ENCODE results near the gene CMYA5.
"Not testable (repeated sequence)": the region's sequence is repeated elsewhere in the genome, so short reads cannot be mapped to it uniquely, and the experiment has no call there.

Gene CMYA5

GRCh38 chr5:79689541-79690466 is at the start of gene CMYA5:
Gene CMYA5, plus strand, starts transcription at chr5:79689836. Its CDS starts 72 bp downstream, at chr5:79689908.
- DNase-seq: no peak

- no peak for DNase-seq
These were observed 49.0 kb upstream of the CMYA5 start for GRCh38 chr5:79640571-79641055.

- no peak for DNase-seq
These were observed 48.2 kb upstream of the CMYA5 start for GRCh38 chr5:79641414-79641813.

DNA sequence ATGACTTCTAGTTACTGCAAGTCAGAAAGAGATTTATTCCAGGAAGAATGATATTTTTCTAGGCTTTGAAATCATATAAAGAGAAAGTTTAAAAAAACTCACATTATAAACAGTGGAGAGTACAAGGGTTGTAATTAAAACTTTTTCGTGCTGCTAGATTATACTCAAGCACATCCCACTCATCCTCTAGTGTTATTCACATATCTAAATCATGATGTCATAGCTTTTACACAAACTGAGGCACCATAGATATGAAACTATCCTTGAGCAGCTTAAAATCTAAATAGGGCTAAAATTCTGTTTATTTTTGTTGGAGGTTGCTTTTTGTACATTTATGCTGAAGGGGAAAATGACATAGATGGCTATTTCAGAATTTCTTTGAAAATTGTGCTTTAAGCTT is 47.4 kb upstream of the CMYA5 start:
- DNase-seq: no peak

DNA sequence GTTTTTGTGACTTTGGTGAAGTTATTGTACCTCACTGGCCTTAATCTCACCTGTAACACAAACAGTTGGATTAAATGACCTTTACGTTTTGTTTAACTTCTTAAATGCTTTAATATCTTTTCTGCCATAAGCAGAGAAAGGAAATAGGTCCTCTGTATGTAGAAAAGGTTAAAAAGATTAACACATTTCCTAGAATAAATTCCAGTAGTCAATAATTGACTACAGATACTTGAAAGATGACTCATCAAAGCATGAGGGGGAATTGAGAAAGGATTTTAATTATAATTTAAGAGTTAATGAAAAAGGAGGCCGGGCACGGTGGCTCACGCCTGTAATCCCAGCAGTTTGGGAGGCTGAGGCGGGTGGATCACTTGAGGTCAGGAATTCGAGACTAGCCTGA is 35.8 kb upstream of the CMYA5 start:
- no peak for DNase-seq

DNA sequence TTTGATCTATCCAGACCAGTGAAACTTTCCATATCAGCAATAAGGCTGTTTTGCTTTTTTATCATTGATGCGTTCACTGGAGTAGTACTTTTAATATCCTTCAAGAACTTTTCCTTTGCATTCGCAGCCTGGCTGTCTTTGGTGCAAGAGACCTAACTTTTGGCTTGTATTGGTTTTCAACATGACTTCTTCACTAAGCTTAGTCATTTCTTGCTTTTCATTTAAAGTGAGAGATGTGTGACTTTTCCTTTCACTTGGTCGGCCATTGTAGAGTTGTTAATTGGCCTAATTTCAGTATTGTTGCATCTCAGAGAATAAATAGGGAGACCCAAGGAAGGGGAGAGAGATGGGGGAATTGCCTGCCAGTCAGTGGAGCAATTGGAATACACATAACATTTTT is 26.4 kb upstream of the CMYA5 start:
- no peak for DNase-seq

DNA sequence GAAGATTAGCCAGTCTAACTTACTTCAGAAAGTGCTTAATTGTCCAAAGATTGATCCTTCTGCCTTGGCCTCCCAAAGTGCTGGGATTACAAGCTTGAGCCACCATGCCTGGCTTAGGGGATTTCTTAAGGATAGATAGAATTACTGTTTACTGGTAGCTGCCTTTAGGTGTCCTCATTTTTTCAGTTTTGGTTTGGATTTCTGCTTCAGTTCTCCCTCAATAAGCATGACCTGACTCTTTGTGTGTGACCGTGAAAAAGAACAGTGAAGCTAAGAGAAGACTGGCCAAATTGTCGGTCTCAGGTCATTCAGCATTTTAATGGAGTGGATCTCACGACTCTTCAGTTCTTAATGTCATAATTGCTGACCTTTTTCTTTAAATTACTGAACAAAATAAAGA is 22.9 kb upstream of the CMYA5 start:
- DNase-seq: no peak

GRCh38 chr5:79672392-79672791 is 17.2 kb upstream of the CMYA5 start:
- DNase-seq: no peak

- DNase-seq: not testable (repeated sequence)
These were observed 13.3 kb upstream of the CMYA5 start for GRCh38 chr5:79676354-79676753.

DNA sequence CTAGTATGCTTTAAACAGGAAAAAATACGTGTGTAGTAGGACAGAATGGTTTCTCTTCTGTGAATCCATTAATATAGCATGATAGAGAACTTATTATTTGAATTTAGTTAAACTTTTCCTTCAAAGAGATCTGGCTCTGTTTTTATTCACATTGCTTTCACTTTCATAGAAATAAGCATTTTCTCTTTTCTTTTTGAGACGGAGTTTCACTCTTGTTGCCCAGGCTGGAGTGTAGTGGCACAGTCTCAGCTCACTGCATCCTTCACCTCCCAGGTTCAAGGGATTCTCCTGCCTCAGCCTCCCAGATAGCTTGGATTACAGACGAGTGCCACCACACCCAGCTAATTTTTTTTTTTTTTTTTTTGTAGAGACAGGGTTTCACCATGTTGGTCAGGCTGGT is 7.5 kb upstream of the CMYA5 start:
- DNase-seq: not testable (repeated sequence)

DNA sequence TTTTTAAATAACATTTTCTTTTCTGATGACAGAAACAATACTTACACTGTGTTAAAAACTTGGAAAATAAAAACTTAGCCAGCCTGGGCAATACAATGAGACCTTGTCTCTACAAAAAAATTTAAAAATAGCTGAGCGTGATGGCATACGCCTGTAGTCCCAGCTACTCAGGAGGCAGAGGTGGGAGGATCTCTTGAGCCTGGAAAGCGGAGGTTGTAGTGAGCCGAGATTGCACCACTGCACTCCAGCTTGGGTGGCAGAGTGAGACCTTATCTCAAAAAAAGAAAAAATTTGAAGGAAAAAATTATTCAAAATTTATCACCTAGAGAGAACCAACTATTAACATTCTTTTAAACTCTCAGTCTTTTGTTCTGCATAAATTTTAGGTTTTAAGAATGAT is 4.9 kb upstream of the CMYA5 start:
- DNase-seq: no peak

GRCh38 chr5:79685627-79686026 is 4.0 kb upstream of the CMYA5 start:
- no peak for DNase-seq

GRCh38 chr5:79686799-79687198 is 2.8 kb upstream of the CMYA5 start:
- no peak for DNase-seq

DNA sequence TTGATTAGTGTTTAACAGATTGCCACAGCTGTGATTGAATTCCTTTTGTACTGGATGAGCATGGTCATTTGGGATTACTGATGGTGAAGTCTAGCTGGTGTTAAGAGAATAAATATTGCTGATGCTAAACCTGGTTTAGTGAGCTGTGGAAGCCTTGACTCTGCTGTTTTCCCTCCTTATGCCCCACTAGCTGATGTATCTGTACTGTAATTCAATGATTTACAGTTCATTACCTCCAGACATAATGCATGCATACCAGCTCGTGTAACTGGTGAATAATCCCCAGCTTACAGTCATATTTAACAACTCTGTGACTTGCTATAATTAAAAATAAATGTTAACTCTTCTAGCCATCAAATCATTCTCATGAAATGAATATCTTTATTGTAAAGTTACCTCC is 1.7 kb upstream of the CMYA5 start:
- no peak for DNase-seq

- no peak for DNase-seq
These were observed 1.4 kb downstream of the CMYA5 start for GRCh38 chr5:79691007-79691406.

DNA sequence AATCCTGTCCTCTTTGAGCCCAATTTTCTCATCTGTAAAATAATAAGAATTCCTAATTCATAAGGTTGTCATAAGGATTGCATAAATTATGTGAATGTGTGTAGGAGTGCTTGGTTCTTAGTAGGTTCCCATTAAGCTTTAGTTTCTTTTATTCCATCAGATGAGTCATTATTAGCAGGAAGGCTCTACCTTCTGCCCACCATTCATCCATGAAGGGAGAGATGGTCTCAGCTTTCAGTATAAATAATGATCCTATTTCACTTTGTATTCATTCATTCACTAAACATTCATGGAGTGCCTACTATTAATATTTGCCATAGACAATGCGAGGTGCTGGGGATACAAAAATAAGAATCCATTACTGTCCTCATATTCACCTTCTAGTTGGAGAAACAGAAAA is 3.0 kb downstream of the CMYA5 start:
- no peak for DNase-seq

- no peak for DNase-seq
These were observed 4.5 kb downstream of the CMYA5 start for GRCh38 chr5:79694183-79694582.

GRCh38 chr5:79694652-79695051 is 5.0 kb downstream of the CMYA5 start:
- DNase-seq: no peak

- DNase-seq: no peak
These were observed 5.9 kb downstream of the CMYA5 start for GRCh38 chr5:79695526-79695925.

DNA sequence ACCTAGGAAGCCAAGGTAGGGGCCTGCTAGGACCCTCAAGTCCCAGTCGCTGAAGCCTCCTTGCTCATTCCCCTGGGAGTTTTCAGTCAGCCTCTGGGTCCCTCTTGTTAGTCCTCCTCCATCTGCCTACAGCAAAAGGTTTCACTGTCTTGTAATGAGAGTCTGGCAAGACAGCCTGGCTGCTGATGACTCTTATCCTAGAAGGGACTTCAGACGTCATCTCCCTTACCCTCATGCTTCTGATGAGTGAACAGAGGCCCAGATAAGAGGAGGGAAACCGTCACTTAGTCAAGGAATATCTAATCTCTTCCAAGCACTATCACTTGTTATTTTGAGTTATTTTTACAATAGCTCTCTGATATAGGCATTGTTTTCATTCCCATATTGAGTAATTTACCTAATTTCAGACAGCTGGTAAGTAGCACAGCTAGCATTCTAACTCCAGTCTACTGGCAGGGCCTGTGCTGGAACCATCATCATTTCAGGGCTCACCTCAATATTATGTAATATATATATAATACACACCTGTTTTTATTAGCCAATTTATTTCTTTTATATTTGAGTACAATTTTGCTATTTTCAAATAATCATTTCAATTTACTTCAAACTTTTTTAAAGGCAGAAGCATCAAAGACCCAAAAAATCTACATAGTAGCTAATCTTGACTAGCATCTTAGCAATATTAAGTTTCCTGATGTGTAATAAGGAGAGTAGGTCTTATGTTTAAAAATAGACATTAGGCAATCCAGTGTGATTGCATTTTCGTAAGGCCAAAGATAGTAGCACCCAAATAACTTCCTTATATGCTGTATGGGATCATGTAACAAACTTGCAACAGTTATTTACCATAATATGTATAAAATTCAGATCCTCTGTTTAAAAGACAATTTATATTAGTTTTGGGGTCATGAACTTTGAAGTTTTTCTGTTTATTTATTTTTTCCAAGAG is 7.9 kb downstream of the CMYA5 start:
- DNase-seq: no peak

DNA sequence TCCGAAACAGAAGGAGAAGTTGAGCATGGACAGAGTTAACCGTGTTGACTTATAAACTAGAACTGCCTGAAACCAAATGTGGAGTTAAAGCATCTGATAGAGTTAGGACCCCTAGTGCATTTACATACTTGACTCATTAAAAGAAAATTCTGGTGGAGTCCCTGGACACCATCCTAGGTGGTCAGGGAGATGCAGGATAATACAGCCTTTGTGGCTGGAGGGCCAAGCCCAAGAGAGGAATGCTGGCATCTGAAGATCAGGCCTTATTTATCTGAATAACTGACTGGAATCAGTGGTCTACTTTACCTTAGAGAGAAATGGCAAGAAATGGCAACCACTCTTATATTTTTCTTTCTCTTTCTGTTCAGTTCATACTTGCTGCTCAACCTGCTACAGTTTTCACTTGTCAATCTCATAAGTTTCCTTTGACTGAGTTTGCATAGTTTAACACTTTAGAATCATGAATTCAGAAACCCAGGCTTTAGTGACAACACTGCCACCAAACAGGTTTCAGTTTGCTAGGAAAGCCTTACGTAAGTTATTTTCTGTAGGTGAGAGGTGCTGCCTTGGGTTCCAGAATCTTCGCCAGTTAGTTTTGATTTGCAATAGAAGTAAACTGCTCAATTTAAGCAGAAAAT is 10.2 kb downstream of the CMYA5 start:
- DNase-seq: no peak

- DNase-seq: peak; percentile 49
These were observed 13.2 kb downstream of the CMYA5 start for GRCh38 chr5:79702606-79703380.

- DNase-seq: no peak
These were observed 13.7 kb downstream of the CMYA5 start for GRCh38 chr5:79703381-79703645.

All from activated CD4-positive, alpha-beta T cell treated with anti-CD3 and anti-CD28 coated beads for 48 hours (primary cell).